ENCODE results near the gene CAVIN2.
"Not testable (repeated sequence)": the region's sequence is repeated elsewhere in the genome, so short reads cannot be mapped to it uniquely, and the experiment has no call there.

CAVIN2 gene

GRCh38 chr2:191806396-191806795 is 40.5 kb downstream of the CAVIN2 start:
- Mint-ChIP-seq H3K4me1 (ENCODE audit: low read depth) (no peaks in the 10 kb centered on the region), H3K36me3 (no peaks in the 10 kb centered on the region), H3K27ac (no peak overlapping the region), H3K4me3 (no peak overlapping the region), H3K27me3 (peaks cover 3% of the 10 kb centered on the region), H3K9me3 (ENCODE audit: low read depth) (no peaks in the 10 kb centered on the region)

GRCh38 chr2:191804766-191805165 is 42.1 kb downstream of the CAVIN2 start:
- no peak overlapping the region for H3K4me3 Mint-ChIP-seq
- H3K27ac Mint-ChIP-seq = no peak overlapping the region
- H3K9me3 Mint-ChIP-seq (ENCODE audit: low read depth) = no peaks in the 10 kb centered on the region
- no peaks in the 10 kb centered on the region for H3K4me1 Mint-ChIP-seq (ENCODE audit: low read depth)
- peaks cover 5% of the 10 kb centered on the region for H3K27me3 Mint-ChIP-seq
- no peaks in the 10 kb centered on the region for H3K36me3 Mint-ChIP-seq

- peaks cover 5% of the 10 kb centered on the region for H3K27me3 Mint-ChIP-seq
- H3K36me3 Mint-ChIP-seq = no peaks in the 10 kb centered on the region
- no peaks in the 10 kb centered on the region for H3K4me1 Mint-ChIP-seq (ENCODE audit: low read depth)
- H3K27ac Mint-ChIP-seq = no peak overlapping the region
- no peak overlapping the region for H3K4me3 Mint-ChIP-seq
- H3K9me3 Mint-ChIP-seq (ENCODE audit: low read depth) = no peaks in the 10 kb centered on the region
These were observed 43.9 kb downstream of the CAVIN2 start for GRCh38 chr2:191803007-191803406.

DNA sequence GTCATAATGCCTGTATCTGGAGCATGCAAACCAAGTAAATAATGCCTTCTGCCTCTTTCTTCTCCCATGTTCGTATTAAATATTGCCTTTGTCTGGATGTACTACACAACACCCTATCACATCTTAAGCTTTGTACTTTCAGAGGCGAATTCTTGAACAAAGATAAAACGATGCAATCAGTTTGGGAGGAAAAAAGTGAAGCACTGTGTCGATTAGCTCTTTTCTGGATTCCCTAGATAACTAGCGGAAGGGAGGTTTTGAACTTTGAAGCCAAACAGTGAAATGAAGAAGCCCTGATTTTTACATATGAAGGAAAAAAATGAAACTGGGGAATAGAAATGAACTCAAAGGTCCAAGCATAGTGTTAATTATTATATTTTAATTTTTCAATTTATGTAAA is 44.7 kb downstream of the CAVIN2 start:
- Mint-ChIP-seq H3K27ac (no peak overlapping the region), H3K36me3 (no peaks in the 10 kb centered on the region), H3K27me3 (peaks cover 5% of the 10 kb centered on the region), H3K4me3 (no peak overlapping the region), H3K9me3 (ENCODE audit: low read depth) (no peaks in the 10 kb centered on the region), H3K4me1 (ENCODE audit: low read depth) (no peaks in the 10 kb centered on the region)

DNA sequence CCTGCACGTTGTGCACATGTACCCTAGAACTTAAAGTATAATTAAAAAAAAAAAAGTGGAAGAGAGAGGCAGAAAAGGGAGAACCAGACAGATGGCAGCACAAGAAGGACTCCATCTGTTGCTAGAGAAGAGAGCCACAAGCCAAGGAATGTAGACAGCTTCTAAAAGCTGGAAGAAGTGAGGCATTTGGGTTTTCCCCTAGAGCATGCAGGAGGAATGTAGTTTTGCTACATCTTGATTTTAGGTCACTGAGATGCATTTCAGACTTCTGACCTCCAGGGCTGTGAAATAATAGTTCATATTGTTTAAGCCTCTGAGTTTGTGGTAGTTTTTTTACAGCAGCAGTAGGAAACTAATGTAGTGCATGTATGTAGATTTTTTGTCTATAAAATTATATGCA is 46.0 kb downstream of the CAVIN2 start:
- Mint-ChIP-seq H3K27ac (no peak overlapping the region), H3K27me3 (peaks cover 7% of the 10 kb centered on the region), H3K4me3 (no peak overlapping the region), H3K9me3 (ENCODE audit: low read depth) (no peaks in the 10 kb centered on the region), H3K4me1 (ENCODE audit: low read depth) (no peaks in the 10 kb centered on the region), H3K36me3 (no peaks in the 10 kb centered on the region)

DNA sequence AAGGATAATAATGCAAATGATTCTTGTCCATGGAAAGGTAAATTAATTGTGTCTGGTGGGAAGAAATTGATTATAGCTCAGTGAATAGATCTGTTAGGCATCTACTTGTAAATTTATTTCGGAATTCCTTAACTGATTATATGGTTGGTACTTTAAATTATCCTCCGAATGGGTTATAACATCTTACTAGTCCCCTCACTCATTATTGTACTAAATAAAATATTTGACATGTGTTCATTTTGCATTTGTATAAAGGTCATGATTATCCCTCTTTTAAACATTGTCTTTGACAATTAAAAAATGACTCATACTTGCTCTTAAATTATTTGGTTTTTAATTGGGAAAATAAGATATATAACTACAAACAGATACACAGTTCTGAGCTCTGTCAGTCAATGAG is 47.4 kb downstream of the CAVIN2 start:
- H3K9me3 Mint-ChIP-seq (ENCODE audit: low read depth) = no peaks in the 10 kb centered on the region
- peaks cover 4% of the 10 kb centered on the region for H3K27me3 Mint-ChIP-seq
- H3K4me3 Mint-ChIP-seq = no peak overlapping the region
- no peaks in the 10 kb centered on the region for H3K36me3 Mint-ChIP-seq
- H3K27ac Mint-ChIP-seq = no peak overlapping the region
- no peaks in the 10 kb centered on the region for H3K4me1 Mint-ChIP-seq (ENCODE audit: low read depth)

DNA sequence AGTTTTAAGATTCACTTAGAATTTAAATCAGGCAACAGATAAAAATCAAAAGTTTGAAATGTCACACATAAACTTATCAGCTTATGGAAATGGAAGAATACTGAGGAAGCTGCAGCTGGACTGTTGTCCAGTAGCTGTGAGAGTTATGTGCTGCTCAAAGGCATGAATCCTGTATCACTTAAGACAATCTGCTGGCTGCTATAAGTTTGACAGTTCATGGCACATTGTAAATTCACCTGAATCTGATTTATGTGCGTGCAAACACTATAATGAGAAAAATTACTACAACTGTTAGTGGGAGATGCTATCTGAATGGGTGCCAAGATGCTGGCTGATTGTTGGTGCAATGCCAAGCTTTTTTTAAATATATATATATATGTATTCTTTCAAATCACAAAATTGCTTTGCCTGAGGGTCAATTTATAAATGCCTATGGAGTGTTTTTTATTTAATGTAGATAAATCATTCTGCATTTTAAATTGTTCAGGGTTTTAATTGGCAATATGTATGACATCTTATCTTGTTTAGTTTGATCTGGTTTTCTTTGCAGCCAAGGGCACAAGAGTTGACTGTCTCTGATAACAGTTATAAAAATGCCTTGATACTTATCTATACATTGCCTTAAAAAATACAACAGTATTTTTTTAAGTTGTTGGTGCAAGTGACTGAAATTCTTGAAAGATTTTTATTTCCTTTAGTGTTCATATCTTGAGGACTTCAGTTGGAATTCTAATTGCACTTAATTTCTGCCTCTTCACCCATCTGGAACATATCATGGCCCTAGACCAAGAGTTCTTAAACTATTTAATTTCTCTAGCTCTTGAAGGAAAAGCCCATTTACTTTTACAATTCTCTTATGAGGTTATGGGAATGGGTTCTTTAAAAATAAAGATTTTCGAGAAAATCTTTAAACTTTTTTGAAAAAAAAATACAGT is 48.7 kb downstream of the CAVIN2 start:
- Mint-ChIP-seq H3K9me3 (ENCODE audit: low read depth) (no peaks in the 10 kb centered on the region), H3K27me3 (peaks cover 9% of the 10 kb centered on the region), H3K36me3 (no peaks in the 10 kb centered on the region), H3K4me1 (ENCODE audit: low read depth) (no peaks in the 10 kb centered on the region), H3K4me3 (no peak overlapping the region), H3K27ac (no peak overlapping the region)

DNA sequence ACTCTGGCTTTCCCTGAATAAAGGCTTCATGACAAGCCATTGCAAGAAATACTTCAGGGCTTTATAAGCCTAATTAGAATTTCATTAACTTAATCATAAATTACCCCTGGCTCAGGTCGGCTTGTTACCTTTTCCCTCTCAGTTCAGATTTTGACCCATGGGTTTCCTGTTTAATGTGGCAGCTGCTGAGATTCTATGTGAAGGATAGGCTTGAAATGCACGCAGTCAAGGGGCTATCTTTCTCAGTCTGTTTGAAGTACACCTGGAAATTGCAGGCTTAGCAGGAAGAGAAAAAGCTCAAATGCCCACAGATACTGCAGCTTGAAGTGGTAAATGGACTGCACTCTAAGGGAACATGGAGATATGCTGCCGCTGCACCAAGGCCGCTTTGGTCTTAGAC is 49.4 kb downstream of the CAVIN2 start:
- Mint-ChIP-seq H3K27ac (no peak overlapping the region), H3K9me3 (ENCODE audit: low read depth) (no peaks in the 10 kb centered on the region), H3K4me3 (no peak overlapping the region), H3K36me3 (no peaks in the 10 kb centered on the region), H3K4me1 (ENCODE audit: low read depth) (no peaks in the 10 kb centered on the region), H3K27me3 (peaks cover 11% of the 10 kb centered on the region)

DNA sequence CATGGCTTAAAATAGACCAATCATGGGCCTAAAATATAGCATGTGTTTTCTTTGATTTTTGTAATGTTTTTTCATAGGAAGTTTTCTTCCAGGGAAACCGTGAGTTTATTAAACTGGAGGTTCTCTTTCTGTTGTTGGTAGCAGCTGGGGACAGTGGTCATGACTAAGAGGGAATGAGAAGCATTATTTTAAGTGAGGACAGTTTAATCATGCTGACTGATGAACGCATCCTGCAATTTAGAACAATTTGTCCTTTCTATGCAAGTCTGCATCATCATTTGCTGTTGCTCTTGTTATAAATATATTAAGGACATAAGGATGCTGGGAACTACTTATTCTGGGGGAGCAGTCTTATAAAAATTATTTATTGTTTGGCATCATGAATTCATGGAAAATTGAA is 51.2 kb downstream of the CAVIN2 start:
- Mint-ChIP-seq H3K4me3 (no peak overlapping the region), H3K9me3 (ENCODE audit: low read depth) (no peaks in the 10 kb centered on the region), H3K36me3 (no peaks in the 10 kb centered on the region), H3K27me3 (peaks cover 13% of the 10 kb centered on the region), H3K27ac (no peak overlapping the region), H3K4me1 (ENCODE audit: low read depth) (no peaks in the 10 kb centered on the region)

DNA sequence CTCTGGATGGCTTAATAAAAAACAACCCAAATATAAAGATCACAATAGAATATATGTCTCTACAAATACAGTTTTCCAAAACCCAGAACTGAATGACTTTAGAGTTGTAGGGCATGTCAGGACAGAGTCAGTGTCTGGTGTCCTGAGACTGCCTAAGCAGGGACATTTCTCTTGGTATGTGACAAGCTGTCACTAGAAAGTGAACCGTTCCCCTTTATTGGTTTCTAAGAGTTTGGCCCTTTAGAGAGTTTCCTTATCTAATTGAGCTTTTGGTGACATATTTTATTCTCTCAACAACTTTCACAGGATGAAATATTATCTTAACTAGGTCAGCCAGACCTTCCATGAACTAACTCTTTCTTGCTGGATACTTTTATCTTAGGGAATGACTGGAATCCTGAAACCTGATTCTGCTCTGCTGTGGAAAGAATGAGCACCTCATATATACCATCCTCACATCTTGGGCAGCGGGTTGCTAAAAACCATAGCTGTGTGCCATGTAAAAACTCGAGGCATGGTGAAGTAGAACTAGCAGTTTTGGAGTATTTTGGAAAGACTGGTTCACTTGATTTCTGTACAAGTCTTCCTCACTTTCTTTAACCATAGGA is 54.8 kb downstream of the CAVIN2 start:
- Mint-ChIP-seq H3K9me3 (ENCODE audit: low read depth) (no peaks in the 10 kb centered on the region), H3K27ac (no peak overlapping the region), H3K36me3 (no peaks in the 10 kb centered on the region), H3K27me3 (peaks cover 21% of the 10 kb centered on the region), H3K4me3 (no peak overlapping the region), H3K4me1 (ENCODE audit: low read depth) (peaks cover 3% of the 10 kb centered on the region)

DNA sequence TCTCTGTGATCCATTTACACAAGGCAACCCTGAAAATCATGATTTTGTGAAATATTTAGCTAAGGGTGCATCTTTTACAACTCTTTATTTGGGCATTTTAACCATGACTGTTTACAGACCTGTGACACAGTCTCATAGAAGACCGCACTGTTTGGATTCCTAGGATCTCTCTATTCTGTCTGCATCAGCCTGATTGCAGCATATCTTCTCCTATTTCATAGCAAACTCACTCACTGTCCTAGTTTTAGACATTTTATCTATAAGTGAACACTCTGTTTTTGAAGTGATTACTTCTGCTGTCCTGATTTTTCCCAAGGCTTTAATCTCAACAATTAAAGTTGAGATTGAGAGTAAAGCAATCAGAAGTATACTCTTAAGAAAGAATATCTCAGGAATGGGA is 56.2 kb downstream of the CAVIN2 start:
- Mint-ChIP-seq H3K4me3 (no peak overlapping the region), H3K27me3 (peaks cover 19% of the 10 kb centered on the region), H3K36me3 (no peaks in the 10 kb centered on the region), H3K9me3 (ENCODE audit: low read depth) (no peaks in the 10 kb centered on the region), H3K27ac (no peak overlapping the region), H3K4me1 (ENCODE audit: low read depth) (peaks cover 6% of the 10 kb centered on the region)

DNA sequence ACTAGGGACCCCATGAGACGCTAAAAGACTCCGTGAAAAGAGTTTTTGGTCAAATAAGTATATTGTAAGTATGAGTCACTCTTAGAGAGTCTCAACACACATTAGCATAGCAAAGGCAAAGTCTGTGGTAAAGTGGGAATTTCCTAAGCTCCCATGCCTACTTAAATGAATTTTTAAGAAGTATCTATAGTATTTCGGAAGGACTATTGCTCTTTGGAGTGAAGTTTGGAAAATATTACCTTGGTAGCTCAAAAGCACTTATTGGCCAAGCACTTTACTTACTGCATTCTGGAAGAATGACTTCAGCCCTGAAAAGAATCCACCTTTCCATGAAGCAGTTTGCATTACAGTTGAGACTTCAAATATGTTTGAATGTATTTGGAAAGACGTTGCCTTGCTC is 57.1 kb downstream of the CAVIN2 start:
- Mint-ChIP-seq H3K4me3 (no peak overlapping the region), H3K4me1 (ENCODE audit: low read depth) (peaks cover 6% of the 10 kb centered on the region), H3K9me3 (ENCODE audit: low read depth) (no peaks in the 10 kb centered on the region), H3K36me3 (no peaks in the 10 kb centered on the region), H3K27ac (no peak overlapping the region), H3K27me3 (peaks cover 19% of the 10 kb centered on the region)

- peaks cover 13% of the 10 kb centered on the region for H3K27me3 Mint-ChIP-seq
- peaks cover 6% of the 10 kb centered on the region for H3K4me1 Mint-ChIP-seq (ENCODE audit: low read depth)
- H3K4me3 Mint-ChIP-seq = no peak overlapping the region
- H3K9me3 Mint-ChIP-seq (ENCODE audit: low read depth) = no peaks in the 10 kb centered on the region
- no peak overlapping the region for H3K27ac Mint-ChIP-seq
- no peaks in the 10 kb centered on the region for H3K36me3 Mint-ChIP-seq
These were observed 60.2 kb downstream of the CAVIN2 start for GRCh38 chr2:191786694-191787093.

- not testable (repeated sequence) for H3K4me3 Mint-ChIP-seq; H3K9me3 Mint-ChIP-seq (ENCODE audit: low read depth); H3K27ac Mint-ChIP-seq; H3K4me1 Mint-ChIP-seq (ENCODE audit: low read depth); H3K36me3 Mint-ChIP-seq
- H3K27me3 Mint-ChIP-seq = peaks cover 11% of the 10 kb centered on the region
These were observed 61.2 kb downstream of the CAVIN2 start for GRCh38 chr2:191785651-191786050.
